Measurements from ENCODE around the gene TALDO1. TPM values are rescaled to one million over a fixed set of nuclear protein-coding genes. Genes with fewer than 3 reads are reported as not detected.

TALDO1 gene
- total RNA-seq, 2 donors from 2014 or later, result 124 to 285 TPM

- H3K9me3 ChIP-seq, result no peaks in the 10 kb centered on the region
- no peaks in the 10 kb centered on the region for H3K27me3 ChIP-seq (replicated peaks; ENCODE audit: insufficient read depth)
- H3K27ac ChIP-seq, result no peak overlapping the region
- H3K36me3 ChIP-seq, result peaks cover 0 to 7% of the 10 kb centered on the region in 2 donors
- no peak overlapping the region for H3K4me3 ChIP-seq
- intact Hi-C loops (cut with DNase I), result no loop called here
- no peak for TF ChIP-seq POLR2AphosphoS5 (IDR thresholded peaks at IDR 0.05)
- TF ChIP-seq POLR2A (IDR thresholded peaks at IDR 0.05), result no peak
- no peak for TF ChIP-seq CTCF (IDR thresholded peaks at IDR 0.05)
- no peak for DNase-seq (ENCODE audit: low spot score)
- peaks cover 10% of the 10 kb centered on the region for H3K4me1 ChIP-seq (replicated peaks)
- whole genome bisulfite sequencing, result 66% methylated on average over 19 of the region's 20 CpGs
Observed at GRCh38 chr11:774873-775592, 27.8 kb downstream of the TALDO1 start.

GRCh38 chr11:776263-776560 lies 28.9 kb downstream of the TALDO1 start:
- Histone ChIP-seq H3K27ac (peak overlapping the region in 1 of 2 donors; percentile 76), H3K36me3 (no peaks in the 10 kb centered on the region), H3K9me3 (no peaks in the 10 kb centered on the region), H3K4me1 (replicated peaks) (peaks cover 10% of the 10 kb centered on the region), H3K4me3 (peak overlapping the region; percentile 92 to 96), H3K27me3 (replicated peaks; ENCODE audit: insufficient read depth) (no peaks in the 10 kb centered on the region)
- intact Hi-C loops (cut with DNase I), result no loop called here
- TF ChIP-seq CTCF (IDR thresholded peaks at IDR 0.05) (no peak), POLR2AphosphoS5 (IDR thresholded peaks at IDR 0.05) (no peak), POLR2A (IDR thresholded peaks at IDR 0.05) (no peak)
- no peak for DNase-seq (ENCODE audit: low spot score)
- WGBS, result 31% methylated on average over 11 of the region's 11 CpGs

GRCh38 chr11:776561-777287 lies 29.5 kb downstream of the TALDO1 start:
- Histone ChIP-seq H3K27ac (peak overlapping the region; percentile 76 to 80), H3K27me3 (replicated peaks; ENCODE audit: insufficient read depth) (no peaks in the 10 kb centered on the region), H3K4me3 (peak overlapping the region; percentile 92 to 96), H3K4me1 (replicated peaks) (peaks cover 10% of the 10 kb centered on the region), H3K9me3 (no peaks in the 10 kb centered on the region), H3K36me3 (no peaks in the 10 kb centered on the region)
- under 1% methylated on average over 39 of the region's 65 CpGs for WGBS
- TF ChIP-seq POLR2A (IDR thresholded peaks at IDR 0.05), result no peak
- TF ChIP-seq CTCF (IDR thresholded peaks at IDR 0.05), result peak in 1 of 4 experiments; percentile 7
- TF ChIP-seq POLR2AphosphoS5 (IDR thresholded peaks at IDR 0.05), result no peak
- intact Hi-C loops (cut with DNase I), result no loop called here
- no peak for DNase-seq (ENCODE audit: low spot score)

GRCh38 chr11:777288-778255 lies 30.3 kb downstream of the TALDO1 start, which contains the start of gene GATD1:
TSS of gene GATD1 (minus strand) at chr11:777487. CDS start at chr11:777462, 25 bp downstream.
- TF ChIP-seq CTCF (IDR thresholded peaks at IDR 0.05), result peak in 1 of 4 experiments; percentile 28
- peak; percentile 85 for TF ChIP-seq POLR2A (IDR thresholded peaks at IDR 0.05)
- peak; percentile 28 for TF ChIP-seq POLR2AphosphoS5 (IDR thresholded peaks at IDR 0.05)
- H3K36me3 ChIP-seq, result no peaks in the 10 kb centered on the region
- H3K9me3 ChIP-seq, result no peaks in the 10 kb centered on the region
- peak; percentile 86 for DNase-seq (ENCODE audit: low spot score)
- H3K27me3 ChIP-seq (replicated peaks; ENCODE audit: insufficient read depth), result no peaks in the 10 kb centered on the region
- peak within 1 kb of the TSS; percentile 76 to 80 for H3K27ac ChIP-seq
- WGBS, result 2% methylated on average over 43 of the region's 110 CpGs
- H3K4me3 ChIP-seq, result peak within 1 kb of the TSS; percentile 92 to 96
- peaks cover 10% of the 10 kb centered on the region for H3K4me1 ChIP-seq (replicated peaks)
- intact Hi-C loops (cut with DNase I), result no loop called here

Data from prostate gland (tissue), 2 donors.